Gastrocnemius medialis (tissue), 4 donors: ENCODE measurements around the gene MYH10. TPM values are rescaled to one million over a fixed set of nuclear protein-coding genes. Genes with fewer than 3 reads are reported as not detected.

Experiments
- ATAC-seq, 2 donors: fragments of 150-250 bp; one replicate each; pipeline ENCODE4 v1.9.1; 2016
- DNase-seq, 2 donors: peaks; one replicate each; pipeline ENCODE4 v3.0.0-alpha.2; 2019
- H3K27ac ChIP-seq, 4 donors: fragments of 200-600 bp; sonication (generic); 1 replicate in 1 of 4; 2 replicates in 3 of 4; pipeline ENCODE4 v1.5.1; 2016 to 2018; ENCODE audit warnings: mild to moderate bottlenecking in 2 of 4, moderate library complexity in 1 of 4
- H3K27me3 ChIP-seq, 3 donors: fragments of 200-600 bp; sonication (generic) in 2 of 3; 1 replicate in 1 of 3; 2 replicates in 2 of 3; pipeline versions ENCODE4 v1.5.1 to v1.6.0; 2016 to 2019; ENCODE audit warnings: mild to moderate bottlenecking in 1 of 3, moderate library complexity in 1 of 3
- H3K36me3 ChIP-seq, 2 donors: fragments of 200-600 bp; sonication (generic) in 1 of 2; one replicate each; pipeline ENCODE4 v1.5.1; 2017 to 2018
- H3K4me1 ChIP-seq, 2 donors: fragments of 200-600 bp; sonication (generic) in 1 of 2; one replicate each; pipeline ENCODE4 v1.5.1; 2016 to 2017; ENCODE audit warnings: mild to moderate bottlenecking in 2 of 2
- H3K4me3 ChIP-seq, 4 donors: fragments of 200-600 bp; sonication (generic) in 3 of 4; 1 replicate in 1 of 4; 2 replicates in 3 of 4; pipeline ENCODE4 v1.5.1; 2016 to 2019; ENCODE audit warnings: mild to moderate bottlenecking in 2 of 4
- H3K9me3 ChIP-seq, 3 donors: fragments of 200-600 bp; sonication (generic) in 2 of 3; 1 replicate in 1 of 3; 2 replicates in 2 of 3; pipeline ENCODE4 v1.5.1; 2016 to 2019
- CTCF ChIP-seq, 5 experiments: fragments of 450-650 bp in 3 of 5; fragments of 200-600 bp in 2 of 5; sonication (generic) in 2 of 5; IDR thresholded peaks in 4 of 5; conservative IDR thresholded peaks in 1 of 5; 1 replicate in 4 of 5; 2 replicates in 1 of 5; pipeline ENCODE4 v1.5.1; 2016 to 2019; ENCODE audit warnings: antibody characterized with exemption in 5 of 5, mild to moderate bottlenecking in 3 of 5, moderate library complexity in 3 of 5
- POLR2A ChIP-seq, 2 donors: fragments of 450-650 bp; IDR thresholded peaks; one replicate each; pipeline ENCODE4 v1.6.1; 2017; ENCODE audit warnings: antibody characterized with exemption in 2 of 2, mild to moderate bottlenecking in 2 of 2, moderate library complexity in 2 of 2
- in situ Hi-C, 4 donors: fragments of 200-750 bp; cut with MboI; loops; one replicate each; pipeline versions ENCODE4 v1.15.0 to v1.8.0; 2017; ENCODE audit warnings: low sequenced_read_pairs in 4 of 4
- intact Hi-C: fragments of 100-400 bp; cut with DNase I; formaldehyde crosslinking; loops from one replicate; pipeline ENCODE4 v1.15.1; 2023; ENCODE audit warnings: low total_unique reads
- total RNA-seq, 4 donors: library from RNA; depleted of rRNA; stranded (reverse); fragments of >200 nt; gene quantifications; one replicate each; pipeline versions ENCODE4 v1.1.0 to v1.2.3, GENCODE V29; 2016

MYH10 gene
- total RNA-seq, 4 donors from 2014 or later = 2.5 to 10.6 (median 4.1) TPM

- in situ Hi-C loops (no loop called here), intact Hi-C loops (no loop called here)
- Histone ChIP-seq H3K27ac (no peak overlapping the region), H3K27me3 (no peaks in the 10 kb centered on the region), H3K4me1 (no peaks in the 10 kb centered on the region), H3K36me3 (peaks cover 0 to 17% of the 10 kb centered on the region in 2 donors), H3K4me3 (no peak overlapping the region), H3K9me3 (no peaks in the 10 kb centered on the region)
- TF ChIP-seq POLR2A (IDR thresholded peaks at IDR 0.05) = no peak
- no peak for TF ChIP-seq CTCF (IDR thresholded peaks at IDR 0.05 in 4 of 5, conservative IDR thresholded peaks at IDR 0.05 in 1 of 5)
- DNase-seq (no peak), ATAC-seq (no peak)
Observed at GRCh38 chr17:8487743-8488142, 142.8 kb downstream of the MYH10 start.

- H3K27ac ChIP-seq = no peak overlapping the region
- H3K4me3 ChIP-seq = no peak overlapping the region
- no peak for ATAC-seq
- H3K27me3 ChIP-seq = no peaks in the 10 kb centered on the region
- intact Hi-C loops = no loop called here
- DNase-seq = no peak
- H3K9me3 ChIP-seq = no peaks in the 10 kb centered on the region
- in situ Hi-C loops = no loop called here
- H3K36me3 ChIP-seq = peaks cover 0 to 17% of the 10 kb centered on the region in 2 donors
- no peaks in the 10 kb centered on the region for H3K4me1 ChIP-seq
- TF ChIP-seq CTCF (IDR thresholded peaks at IDR 0.05 in 4 of 5, conservative IDR thresholded peaks at IDR 0.05 in 1 of 5) = no peak
- TF ChIP-seq POLR2A (IDR thresholded peaks at IDR 0.05) = no peak
Observed at GRCh38 chr17:8487130-8487645, 143.3 kb downstream of the MYH10 start.

GRCh38 chr17:8485491-8485890 lies 145.0 kb downstream of the MYH10 start:
- in situ Hi-C loops = no loop called here

GRCh38 chr17:8484465-8484864 lies 146.1 kb downstream of the MYH10 start:
- in situ Hi-C loops = no loop called here
- no peaks in the 10 kb centered on the region for H3K27me3 ChIP-seq

More at GRCh38 chr17:8485491-8485890, 145.0 kb downstream of the MYH10 start:
- ATAC-seq (no peak), DNase-seq (no peak)
- H3K4me1 ChIP-seq = no peaks in the 10 kb centered on the region
- TF ChIP-seq CTCF (IDR thresholded peaks at IDR 0.05 in 4 of 5, conservative IDR thresholded peaks at IDR 0.05 in 1 of 5) = no peak
- no peak for TF ChIP-seq POLR2A (IDR thresholded peaks at IDR 0.05)
- H3K27ac ChIP-seq = no peak overlapping the region
- no peaks in the 10 kb centered on the region for H3K9me3 ChIP-seq
- no peak overlapping the region for H3K4me3 ChIP-seq
- H3K36me3 ChIP-seq = peaks cover 0 to 8% of the 10 kb centered on the region in 2 donors
- intact Hi-C loops = no loop called here
- H3K27me3 ChIP-seq = no peaks in the 10 kb centered on the region

More at GRCh38 chr17:8484465-8484864, 146.1 kb downstream of the MYH10 start:
- peaks cover 0 to 4% of the 10 kb centered on the region in 2 donors for H3K4me1 ChIP-seq
- H3K27ac ChIP-seq = no peak overlapping the region
- ATAC-seq = no peak
- no peak overlapping the region for H3K4me3 ChIP-seq
- H3K36me3 ChIP-seq = peaks cover 0 to 3% of the 10 kb centered on the region in 2 donors
- no peaks in the 10 kb centered on the region for H3K9me3 ChIP-seq
- TF ChIP-seq CTCF (IDR thresholded peaks at IDR 0.05 in 4 of 5, conservative IDR thresholded peaks at IDR 0.05 in 1 of 5) (no peak), POLR2A (IDR thresholded peaks at IDR 0.05) (no peak)
- intact Hi-C loops = no loop called here
- no peak for DNase-seq
